Psoas muscle (tissue), 8 donors: ENCODE results near the gene GNB4. TPM values are rescaled to one million over a fixed set of nuclear protein-coding genes. Genes with fewer than 3 reads are reported as not detected.

Experiments
- ATAC-seq, 4 donors: fragments of 200-7000 bp; cut with Tn5 transposase; one replicate each; pipeline ENCODE4 v1.9.1; 2020; ENCODE audit warnings: moderate library complexity in 3 of 4, mild to moderate bottlenecking in 2 of 4
- DNase-seq, 2 donors: peaks; one replicate each; pipeline ENCODE4 v3.0.0-alpha.2; 2020
- H3K27ac ChIP-seq: fragments of 200-600 bp; one replicate; pipeline ENCODE4 v1.8.0; 2022
- H3K27me3 ChIP-seq, 3 donors: fragments of 200-600 bp in 1 of 3; one replicate each; pipeline versions ENCODE4 v1.6.1 to v1.8.0; 2013 to 2022; ENCODE audit warnings: low read length in 2 of 3, mild to moderate bottlenecking in 2 of 3, moderate library complexity in 1 of 3; ENCODE audit not compliant: insufficient read depth in 3 of 3
- H3K36me3 ChIP-seq, 2 donors: fragments of 200-600 bp in 1 of 2; one replicate each; pipeline versions ENCODE4 v1.6.1 to v1.8.0; 2013 to 2022; ENCODE audit warnings: low read depth in 1 of 2, mild to moderate bottlenecking in 1 of 2, moderate library complexity in 1 of 2; ENCODE audit not compliant: insufficient read depth in 1 of 2
- H3K4me1 ChIP-seq: fragments of 200-600 bp; one replicate; pipeline ENCODE4 v1.8.0; 2022
- H3K4me3 ChIP-seq: fragments of 200-600 bp; one replicate; pipeline ENCODE4 v1.8.0; 2022; ENCODE audit warnings: mild to moderate bottlenecking
- H3K9me3 ChIP-seq: fragments of 200-600 bp; one replicate; pipeline ENCODE4 v1.8.0; 2022
- CTCF ChIP-seq: fragments of 200-600 bp; IDR thresholded peaks from one replicate; pipeline ENCODE4 v1.8.0; 2022; ENCODE audit warnings: antibody characterized with exemption
- WGBS, 3 donors: extraction: QIAGEN DNeasy Blood & Tissue Kit; methylation state at CpG; one replicate each; pipeline versions ENCODE4 v1.1.6 to v1.1.7; 2013; 5-methylcytosine and 5-hydroxymethylcytosine counted together
- intact Hi-C, 2 donors: fragments of 100-400 bp; cut with DNase I; formaldehyde crosslinking; loops; one replicate each; pipeline versions ENCODE4 v1.11.0 to v1.14.2; 2022
- polyA plus RNA-seq, 3 donors: library from polyadenylated mRNA; stranded (reverse); fragments of 200-250 nt; gene quantifications; one replicate each; pipeline ENCODE4 v1.2.3, GENCODE V29; 2013
- total RNA-seq, 4 donors: library from RNA; stranded (reverse); fragmentation: NEBNext Ultra II Directional in 2 of 4; extraction: Animal tissue kit (Norgen Biotek cat#: 25700) in 2 of 4; gene quantifications; one replicate each; pipeline versions ENCODE4 v1.2.1 to v1.2.4, GENCODE V29; 2021 to 2023
- donor health status: healthy with polysubstance abuse.
- donor health status: DM: no; HTN: no; CAD: no; lungs with moderate emphysema.
- donor health status: Bipolar disorder and iron deficiency.
- donor health status: healthy.
- donor health status: DM: yes; HTN: yes; CAD: no.
- donor health status: DM: no; HTN: no; CAD: no.
- donor health status: DM: no; HTN: no; CAD: no.
- donor health status: DM: yes; HTN: yes; CAD: no.

GNB4 gene
- total and polyA plus RNA-seq, 7 donors = 0.83 to 6.5 (median 2.9) TPM

DNA sequence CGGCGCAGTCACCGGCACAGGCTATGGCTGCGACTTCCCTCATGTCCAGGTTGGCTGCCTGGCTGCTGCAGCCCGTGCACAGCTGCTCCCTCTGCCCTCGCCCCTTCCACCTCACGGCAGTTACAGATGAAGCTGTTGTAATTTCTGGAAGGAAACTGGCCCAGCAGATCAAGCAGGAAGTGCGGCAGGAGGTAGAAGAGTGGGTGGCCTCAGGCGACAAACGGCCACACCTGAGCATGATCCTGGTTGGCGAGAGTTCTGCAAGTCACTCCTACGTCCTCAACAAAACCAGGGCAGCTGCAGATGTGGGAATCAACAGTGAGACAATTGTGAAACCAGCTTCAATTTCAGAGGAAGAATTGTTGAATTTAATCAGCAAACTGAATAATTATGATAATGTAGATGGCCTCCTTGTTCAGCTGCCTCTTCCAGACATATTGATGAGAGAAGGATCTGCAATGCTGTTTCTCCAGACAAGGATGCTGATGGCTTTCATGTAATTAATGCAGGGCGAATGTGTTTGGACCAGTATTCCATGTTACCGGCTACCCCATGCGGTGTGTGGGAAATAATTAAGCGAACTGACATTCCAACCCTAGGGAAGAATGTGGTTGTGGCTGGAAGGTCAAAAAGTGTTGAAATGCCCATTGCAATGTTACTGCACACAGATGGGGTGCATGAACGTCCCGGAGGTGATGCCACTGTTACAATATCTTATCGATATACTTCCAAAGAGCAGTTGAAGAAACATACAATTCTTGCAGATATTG, 13.2 kb upstream of the GNB4 start:
- WGBS, 3 donors = 63 to 65% (median 64%) methylated on average over 19 of the region's 19 CpGs
- Histone ChIP-seq H3K4me1 (no peaks in the 10 kb centered on the region), H3K9me3 (no peaks in the 10 kb centered on the region), H3K36me3 (no peaks in the 10 kb centered on the region), H3K27me3 (peaks cover 0 to 5% (median 3%) of the 10 kb centered on the region in 3 donors), H3K4me3 (no peak overlapping the region), H3K27ac (no peak overlapping the region)
- intact Hi-C loops = no loop called here
- TF ChIP-seq CTCF = no peak
- ATAC-seq (no peak), DNase-seq (no peak)

GRCh38 chr3:179463319-179463718, 12.0 kb upstream of the GNB4 start:
- DNase-seq (no peak), ATAC-seq (no peak)
- WGBS, 3 donors = 42 to 60% (median 56%) methylated on average over 1 of the region's 1 CpG
- no peaks in the 10 kb centered on the region for H3K36me3 ChIP-seq
- H3K4me3 ChIP-seq = no peak overlapping the region
- intact Hi-C loops = no loop called here
- TF ChIP-seq CTCF = no peak
- H3K27me3 ChIP-seq = peaks cover 0 to 10% (median 3%) of the 10 kb centered on the region in 3 donors
- H3K27ac ChIP-seq = no peak overlapping the region
- H3K4me1 ChIP-seq = no peaks in the 10 kb centered on the region
- no peaks in the 10 kb centered on the region for H3K9me3 ChIP-seq

- Histone ChIP-seq H3K4me1 (no peaks in the 10 kb centered on the region), H3K4me3 (no peak overlapping the region), H3K27ac (no peak overlapping the region), H3K9me3 (no peaks in the 10 kb centered on the region), H3K36me3 (no peaks in the 10 kb centered on the region), H3K27me3 (peaks cover 0 to 21% (median 6%) of the 10 kb centered on the region in 3 donors)
- DNase-seq = no peak
- no peak for TF ChIP-seq CTCF
- intact Hi-C loops = no loop called here
- no peak for ATAC-seq
These were observed 9.0 kb upstream of the GNB4 start for GRCh38 chr3:179460260-179460659.

- H3K27ac ChIP-seq = no peak overlapping the region
- 91 to 99% (median 96%) methylated on average over 6 of the region's 6 CpGs for WGBS, 3 donors
- H3K9me3 ChIP-seq = no peaks in the 10 kb centered on the region
- H3K4me3 ChIP-seq = no peak overlapping the region
- DNase-seq (no peak), ATAC-seq (no peak)
- no peaks in the 10 kb centered on the region for H3K36me3 ChIP-seq
- intact Hi-C loops = no loop called here
- no peaks in the 10 kb centered on the region for H3K4me1 ChIP-seq
- peaks cover 0 to 33% (median 3%) of the 10 kb centered on the region in 3 donors for H3K27me3 ChIP-seq
- TF ChIP-seq CTCF = no peak
These were observed 4.7 kb upstream of the GNB4 start for GRCh38 chr3:179455954-179456353.

GRCh38 chr3:179454887-179455286, 3.6 kb upstream of the GNB4 start:
- Histone ChIP-seq H3K27ac (no peak overlapping the region), H3K27me3 (peaks cover 0 to 42% (median 3%) of the 10 kb centered on the region in 3 donors), H3K36me3 (no peaks in the 10 kb centered on the region), H3K4me1 (peaks cover 3% of the 10 kb centered on the region), H3K9me3 (no peaks in the 10 kb centered on the region), H3K4me3 (no peak overlapping the region)
- ATAC-seq (no peak), DNase-seq (no peak)
- TF ChIP-seq CTCF = no peak
- intact Hi-C loops = no loop called here
- 33 to 48% (median 45%) methylated on average over 1 of the region's 1 CpG for WGBS, 3 donors
